GM21367 (cell line): Measurements from ENCODE around the gene PCA3.

Experiments used
- ATAC-seq: cut with Tn5 transposase; IDR thresholded peaks from one replicate; pipeline ENCODE4 v1.9.1; 2021; ENCODE audit not compliant: unreplicated experiment

The PCA3 gene

DNA sequence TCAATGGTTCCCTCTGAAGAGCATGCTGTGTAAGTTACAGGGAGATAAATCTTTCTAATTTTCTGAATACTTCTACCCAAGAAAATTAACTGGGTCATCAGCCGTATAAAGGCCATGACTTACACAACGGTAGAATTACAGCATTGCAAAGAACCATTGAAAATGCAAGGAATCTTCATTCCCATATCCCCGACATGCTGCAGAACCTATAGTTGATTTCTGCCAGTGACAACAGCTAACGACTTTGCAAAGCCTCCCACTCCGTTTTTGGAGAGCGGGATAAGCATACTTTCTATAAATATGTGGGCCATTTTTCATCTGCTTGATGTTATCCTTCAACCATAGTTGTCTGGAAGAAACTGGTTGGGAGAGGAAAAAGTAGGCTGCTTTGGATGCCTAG lies 56.2 kb downstream of the PCA3 start:
- no peak for ATAC-seq

DNA sequence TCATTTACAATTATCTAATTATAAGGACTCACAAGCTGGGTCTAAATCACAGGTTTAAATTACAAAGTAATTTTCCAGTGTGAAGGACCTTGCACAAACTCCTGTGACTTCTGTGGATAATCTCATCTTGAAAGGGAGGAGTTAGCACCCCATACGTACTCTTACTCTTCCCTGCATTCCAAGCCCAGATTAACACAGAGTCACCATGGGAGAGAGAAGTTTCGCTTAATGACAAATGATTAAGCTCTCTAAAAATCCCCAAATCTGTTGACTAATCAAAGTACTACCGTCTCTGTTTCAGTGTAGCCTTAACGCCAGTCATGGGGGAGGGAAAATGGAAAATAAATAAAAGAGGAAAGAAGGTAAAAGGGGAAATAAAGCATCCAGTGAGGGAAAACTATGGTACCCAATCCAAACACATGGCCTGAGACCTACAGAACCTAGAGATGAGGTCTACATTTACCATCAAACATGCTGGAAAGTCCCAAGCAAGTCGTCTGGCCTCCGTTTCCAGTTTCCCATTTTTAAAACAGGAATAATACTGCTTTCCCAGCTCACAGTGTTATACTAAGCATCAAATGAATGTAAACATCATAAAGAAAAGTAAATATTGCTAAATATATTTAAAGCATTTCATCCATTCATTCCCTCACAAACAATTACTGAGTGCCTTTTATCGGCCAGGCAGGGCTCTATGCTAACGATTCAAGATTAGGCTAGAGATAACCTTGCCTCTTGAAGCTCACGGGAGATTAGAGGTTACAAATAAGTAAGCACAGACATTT lies 63.2 kb downstream of the PCA3 start:
- ATAC-seq = no peak

DNA sequence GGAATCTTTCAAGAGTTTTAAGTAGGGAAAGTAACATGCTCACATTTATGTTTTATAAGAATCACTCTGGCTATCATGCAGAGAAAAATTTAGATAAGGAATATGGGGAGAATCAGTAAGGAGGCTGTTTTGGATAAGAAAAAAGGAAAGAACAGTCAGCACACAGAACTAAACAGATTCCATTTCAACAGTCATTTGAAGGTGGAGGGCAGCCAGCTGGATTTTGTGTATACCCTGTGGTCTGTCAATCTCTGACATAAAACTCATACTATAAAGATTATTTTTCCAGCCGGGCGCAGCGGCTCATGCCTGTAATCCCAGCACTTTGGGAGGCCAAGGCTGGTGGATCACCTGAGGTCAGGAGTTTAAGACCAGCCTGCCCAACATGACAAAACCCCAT lies 64.2 kb downstream of the PCA3 start:
- ATAC-seq = no peak

DNA sequence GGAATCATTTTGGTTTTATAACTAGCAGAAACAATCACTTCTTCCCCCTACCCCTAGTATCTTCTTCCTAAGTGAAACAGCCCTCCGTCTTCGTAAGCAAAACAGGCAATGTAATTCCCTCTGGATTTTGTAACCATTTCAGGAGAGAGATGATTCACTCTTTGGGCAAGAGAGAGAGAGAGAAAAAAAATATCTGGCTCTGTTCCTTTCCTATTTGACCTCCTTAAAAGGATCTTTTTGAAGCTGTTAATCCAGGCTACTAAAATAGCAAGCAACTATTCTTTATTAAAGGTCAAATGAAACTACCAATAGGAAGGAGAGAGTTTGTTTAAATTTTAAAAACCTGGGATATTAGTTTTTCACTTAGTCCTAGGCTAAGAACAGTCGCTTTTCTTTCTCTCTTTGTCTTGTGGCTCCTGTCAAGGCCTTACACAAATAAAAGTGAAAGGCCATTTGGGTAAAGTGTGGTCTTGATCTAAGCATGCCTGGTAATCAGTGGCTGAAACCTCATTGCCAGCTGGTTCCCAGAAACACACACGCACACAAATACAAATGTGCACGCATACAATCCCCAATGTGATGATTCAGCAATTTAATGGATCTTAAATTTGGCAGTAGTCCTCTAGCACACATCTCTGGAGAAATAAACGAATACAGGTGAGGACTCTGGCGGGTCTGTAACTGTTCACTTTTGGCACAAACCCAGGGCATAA lies 71.5 kb downstream of the PCA3 start:
- no peak for ATAC-seq
